Raji (cell line): ENCODE data around the gene QPCT.

ENCODE experiments used
- POLR2A ChIP-seq: IDR thresholded peaks from 2 replicates; pipeline ENCODE4 v1.6.1; 2011; ENCODE audit warnings: low read depth, low read length, control low read depth; ENCODE audit not compliant: insufficient read depth

Gene QPCT

GRCh38 chr2:37394796-37395555, 50.5 kb downstream of the QPCT start:
- no peak for TF ChIP-seq POLR2A

DNA sequence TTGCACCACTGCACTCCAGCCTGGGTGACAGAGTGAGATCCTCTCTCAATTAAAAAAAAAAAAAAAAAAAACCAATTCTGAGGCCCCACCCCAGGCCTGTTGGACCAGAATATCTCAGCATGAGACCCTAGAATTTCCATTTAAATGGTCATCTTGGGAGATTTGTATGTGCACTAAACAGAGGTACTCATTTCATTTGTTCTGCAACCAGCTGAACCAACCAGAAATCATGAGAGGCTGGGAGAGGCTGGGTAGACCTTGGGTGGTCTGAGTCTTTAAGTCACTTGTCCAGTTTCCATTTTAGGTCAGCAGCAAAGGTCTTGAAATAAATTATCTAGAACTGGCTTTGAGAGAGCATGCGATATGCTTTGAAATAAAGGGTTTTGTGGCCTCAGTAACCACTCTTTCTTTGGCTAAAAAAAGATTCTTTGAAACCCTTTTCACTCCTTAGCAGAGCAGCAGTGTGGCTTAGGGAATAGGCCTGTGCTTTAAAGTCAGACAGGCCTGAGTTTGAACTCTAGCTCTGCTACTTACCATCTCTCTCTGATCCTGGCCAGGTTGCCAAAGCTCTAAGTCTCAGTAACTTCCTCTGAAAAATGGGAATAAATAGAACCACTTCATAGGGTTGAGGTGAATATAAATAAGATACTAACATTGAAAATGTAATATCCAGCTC, 52.6 kb downstream of the QPCT start:
- TF ChIP-seq POLR2A, result no peak

DNA sequence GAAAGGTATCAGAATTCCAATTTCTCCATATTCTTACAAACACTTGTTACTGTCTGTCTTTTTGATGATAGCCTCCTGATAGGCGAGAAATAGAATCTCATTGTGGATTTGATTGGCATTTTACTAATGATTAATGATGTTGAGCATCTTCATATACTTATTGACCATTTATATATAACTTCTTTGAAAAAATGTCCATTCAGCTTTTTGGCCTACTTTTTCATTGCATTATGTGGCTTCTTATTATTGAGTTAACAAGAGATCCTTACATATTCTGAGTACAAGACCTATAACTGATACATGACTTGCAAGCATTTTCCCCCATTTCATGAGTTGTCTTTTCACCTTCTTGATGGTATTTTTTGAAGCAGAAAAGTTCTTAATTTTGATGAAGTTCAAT, 54.6 kb downstream of the QPCT start:
- TF ChIP-seq POLR2A, result no peak

DNA sequence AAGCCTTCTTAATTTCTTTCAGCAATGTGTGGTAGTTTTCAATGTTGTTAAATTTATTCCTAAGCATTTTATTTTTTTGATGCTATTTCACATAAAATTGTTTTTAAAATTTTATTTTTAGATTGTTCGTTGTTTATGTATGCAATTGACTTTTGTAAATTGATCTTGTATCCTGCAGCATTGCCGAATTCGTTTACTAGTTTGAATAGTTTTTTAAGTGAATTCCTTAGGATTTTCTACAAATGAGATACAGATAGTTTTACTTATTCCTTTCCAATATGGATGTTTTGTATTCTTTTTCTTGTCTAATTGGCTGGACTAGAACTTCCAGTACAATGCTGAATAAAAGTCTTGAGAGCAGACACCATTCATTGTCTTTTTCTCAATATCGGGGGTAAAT, 55.6 kb downstream of the QPCT start:
- no peak for TF ChIP-seq POLR2A

DNA sequence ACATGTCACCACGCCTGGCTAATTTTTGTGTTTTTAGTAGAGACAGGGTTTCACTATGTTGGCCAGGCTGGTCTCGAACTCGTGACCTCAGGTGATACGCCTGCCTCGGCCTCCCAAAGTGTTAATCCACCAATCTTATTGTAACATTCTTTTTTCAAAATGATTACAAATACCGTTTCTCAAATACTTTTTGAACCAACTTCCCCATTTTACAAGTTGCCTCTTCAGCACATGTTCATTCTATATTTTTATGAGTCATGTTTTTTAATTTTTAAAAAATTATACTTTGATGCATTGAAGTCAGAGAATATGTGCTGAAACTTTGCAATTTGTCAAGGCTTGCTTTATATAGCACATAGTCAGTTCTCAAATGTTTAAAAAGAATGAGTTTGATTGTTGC, 58.2 kb downstream of the QPCT start:
- no peak for TF ChIP-seq POLR2A

GRCh38 chr2:37405781-37406180, 61.4 kb downstream of the QPCT start:
- no peak for TF ChIP-seq POLR2A

GRCh38 chr2:37412231-37412630, 67.8 kb downstream of the QPCT start:
- no peak for TF ChIP-seq POLR2A

DNA sequence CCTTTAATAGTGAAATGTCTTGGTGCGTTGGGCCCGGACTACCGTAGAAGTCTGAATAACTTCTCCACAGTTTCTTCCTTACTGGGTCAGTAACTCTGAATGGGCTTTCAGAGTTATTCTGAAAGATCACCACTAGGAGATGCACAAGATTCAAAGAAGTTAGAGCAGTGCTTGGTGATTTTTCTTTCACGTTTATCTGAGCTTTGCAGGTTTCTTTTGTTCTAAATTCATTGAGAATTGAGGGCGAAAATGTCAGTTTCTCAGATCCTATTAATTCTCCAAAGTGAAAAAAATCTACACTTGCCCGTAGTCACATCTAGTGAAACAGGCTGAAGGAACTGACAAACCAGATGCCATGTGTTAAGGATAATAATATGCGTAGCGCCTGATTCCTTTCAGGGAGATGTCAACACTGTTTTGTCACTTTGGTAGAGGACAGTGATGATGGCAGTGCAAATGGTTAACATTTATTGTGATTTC, 70.1 kb downstream of the QPCT start:
- no peak for TF ChIP-seq POLR2A

GRCh38 chr2:37415128-37415820, 70.8 kb downstream of the QPCT start:
- TF ChIP-seq POLR2A, result no peak

DNA sequence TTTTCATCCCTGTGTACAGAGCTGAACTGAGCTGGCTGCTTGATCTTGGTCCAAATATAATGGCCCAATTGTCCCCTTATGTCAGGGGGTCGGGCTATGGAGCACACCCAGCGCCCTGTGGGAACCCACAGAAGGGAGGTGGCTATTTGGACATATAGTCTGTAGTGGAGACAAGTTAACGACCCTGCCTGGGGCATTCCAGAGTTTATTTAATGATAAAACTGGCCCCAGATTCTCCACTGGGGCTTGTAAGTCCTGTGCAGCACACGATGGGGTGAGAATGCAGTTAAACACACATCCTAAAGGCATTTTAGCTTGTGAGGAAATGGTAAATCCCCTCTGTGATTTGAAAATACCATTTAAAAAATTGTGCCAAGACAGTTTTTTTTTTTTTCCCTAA, 72.9 kb downstream of the QPCT start:
- no peak for TF ChIP-seq POLR2A

- TF ChIP-seq POLR2A, result no peak
Observed at GRCh38 chr2:37418956-37419355, 74.5 kb downstream of the QPCT start.

DNA sequence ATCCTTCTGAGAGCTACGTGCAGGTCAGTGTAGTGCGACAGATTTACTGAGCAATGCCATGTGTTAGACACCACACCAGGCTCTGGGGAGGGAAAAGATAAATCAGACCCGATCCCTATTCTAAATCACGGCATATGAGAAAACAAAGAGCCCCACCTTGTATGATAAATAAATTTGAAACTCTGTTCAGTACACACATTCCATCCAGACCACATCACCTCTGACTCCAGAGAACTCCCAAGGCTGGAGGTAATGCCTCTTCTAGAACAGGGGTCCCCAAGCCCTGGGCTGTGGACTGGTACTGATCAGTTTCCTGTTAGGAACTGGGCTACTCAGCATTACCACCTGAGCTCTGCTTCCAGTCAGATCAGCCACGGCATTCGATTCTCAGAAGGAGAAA, 77.3 kb downstream of the QPCT start:
- no peak for TF ChIP-seq POLR2A

- no peak for TF ChIP-seq POLR2A
Observed at GRCh38 chr2:37422816-37423215, 78.4 kb downstream of the QPCT start.
